MM.1S (cell line): ENCODE data around the gene PPP1R7.

ENCODE experiments used
- EZH2phosphoT487 ChIP-seq: fragments of 300-600 bp; sonication (generic); IDR thresholded peaks from 2 replicates; pipeline ENCODE4 v1.6.1; 2018; ENCODE audit warnings: antibody characterized with exemption, low read length
- TF ChIP-seq, protein P1 (sequence below): fragments of 300-600 bp; sonication (generic); IDR thresholded peaks from 2 replicates; pipeline ENCODE4 v1.5.1; 2016; ENCODE audit warnings: antibody characterized with exemption, low read length, mixed read lengths

DNA sequence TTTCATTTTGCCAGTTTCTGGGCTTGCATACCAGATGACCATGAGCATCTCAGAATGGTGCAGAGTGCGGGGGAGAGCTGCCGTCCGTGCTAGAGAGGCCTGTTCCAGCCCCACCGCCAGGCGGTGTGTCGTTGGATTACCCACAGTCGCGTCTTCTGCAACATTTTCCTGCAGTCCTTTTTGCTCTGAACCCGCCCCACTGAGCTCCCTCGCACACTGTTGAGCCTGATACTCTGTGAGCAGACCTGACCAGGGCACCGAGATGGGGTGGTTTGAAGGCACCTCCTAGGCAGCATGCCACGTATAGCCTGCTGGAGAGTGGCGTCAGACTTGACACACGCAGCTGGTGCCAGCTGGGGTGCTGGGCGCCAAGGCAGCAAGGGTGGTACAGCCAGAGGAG is 18.1 kb downstream of the PPP1R7 start:
- TF ChIP-seq, protein P1, sequence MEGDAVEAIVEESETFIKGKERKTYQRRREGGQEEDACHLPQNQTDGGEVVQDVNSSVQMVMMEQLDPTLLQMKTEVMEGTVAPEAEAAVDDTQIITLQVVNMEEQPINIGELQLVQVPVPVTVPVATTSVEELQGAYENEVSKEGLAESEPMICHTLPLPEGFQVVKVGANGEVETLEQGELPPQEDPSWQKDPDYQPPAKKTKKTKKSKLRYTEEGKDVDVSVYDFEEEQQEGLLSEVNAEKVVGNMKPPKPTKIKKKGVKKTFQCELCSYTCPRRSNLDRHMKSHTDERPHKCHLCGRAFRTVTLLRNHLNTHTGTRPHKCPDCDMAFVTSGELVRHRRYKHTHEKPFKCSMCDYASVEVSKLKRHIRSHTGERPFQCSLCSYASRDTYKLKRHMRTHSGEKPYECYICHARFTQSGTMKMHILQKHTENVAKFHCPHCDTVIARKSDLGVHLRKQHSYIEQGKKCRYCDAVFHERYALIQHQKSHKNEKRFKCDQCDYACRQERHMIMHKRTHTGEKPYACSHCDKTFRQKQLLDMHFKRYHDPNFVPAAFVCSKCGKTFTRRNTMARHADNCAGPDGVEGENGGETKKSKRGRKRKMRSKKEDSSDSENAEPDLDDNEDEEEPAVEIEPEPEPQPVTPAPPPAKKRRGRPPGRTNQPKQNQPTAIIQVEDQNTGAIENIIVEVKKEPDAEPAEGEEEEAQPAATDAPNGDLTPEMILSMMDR: no peak
- TF ChIP-seq EZH2phosphoT487: no peak
